CD4-positive, alpha-beta memory T cell (primary cell): ENCODE measurements around the gene CRYM. TPM values are rescaled to one million over a fixed set of nuclear protein-coding genes. Genes with fewer than 3 reads are reported as not detected.
"Not testable (repeated sequence)": the region's sequence is repeated elsewhere in the genome, so short reads cannot be mapped to it uniquely, and the experiment has no call there.

Source experiments
- CTCF ChIA-PET: fragments of 350-600 bp; sonication (Branson Sonifier 250); formaldehyde crosslinking; loops from one replicate; lab custom pipeline; 2021; ENCODE audit warnings: inconsistent platforms; ENCODE audit not compliant: partially characterized antibody; lab: Charles Lee
- POLR2A ChIA-PET: fragments of 350-600 bp; sonication (Branson Sonifier 250); formaldehyde crosslinking; loops from one replicate; lab custom pipeline; 2021; ENCODE audit not compliant: partially characterized antibody; lab: Charles Lee
- DNase-seq, 5 donors: peaks; one replicate each; pipeline versions ENCODE4 v3.0.0 to v3.0.0-alpha.2; 2020 to 2022; ENCODE audit warnings: mixed read lengths in 1 of 5
- H3K27ac ChIP-seq: one replicate; pipeline ENCODE4 v1.7.0; 2013; ENCODE audit warnings: low read depth, low read length
- H3K27me3 ChIP-seq: 2 replicates; pipeline ENCODE4 v1.7.0; 2013; ENCODE audit warnings: mild to moderate bottlenecking, low read length, moderate library complexity; ENCODE audit not compliant: insufficient read depth
- H3K36me3 ChIP-seq: 2 replicates; pipeline ENCODE4 v1.7.0; 2013; ENCODE audit warnings: mild to moderate bottlenecking, low read length, moderate library complexity; ENCODE audit not compliant: insufficient read depth
- H3K4me1 ChIP-seq: 2 replicates; pipeline ENCODE4 v1.7.0; 2013; ENCODE audit warnings: mild to moderate bottlenecking, low read length, moderate library complexity; ENCODE audit not compliant: insufficient read depth
- H3K4me3 ChIP-seq, 2 donors: one replicate each; pipeline ENCODE4 v1.7.0; 2013; ENCODE audit warnings: low read length in 2 of 2, mild to moderate bottlenecking in 1 of 2
- H3K9me3 ChIP-seq, 2 donors: one replicate each; pipeline ENCODE4 v1.7.0; 2013; ENCODE audit warnings: low read length in 2 of 2, control low read depth in 1 of 2; ENCODE audit not compliant: control insufficient read depth in 1 of 2
- H3K27ac Mint-ChIP-seq, 7 donors: one replicate each; pipeline ENCODE4 v1.8.0; 2020 to 2021; ENCODE audit warnings: mixed read lengths in 7 of 7, mild to moderate bottlenecking in 6 of 7, inconsistent platforms in 3 of 7, moderate library complexity in 3 of 7
- H3K27me3 Mint-ChIP-seq, 2 donors: one replicate each; pipeline ENCODE4 v1.8.0; 2020 to 2021; ENCODE audit warnings: mixed read lengths in 2 of 2
- H3K36me3 Mint-ChIP-seq, 2 donors: one replicate each; pipeline ENCODE4 v1.8.0; 2020 to 2021; ENCODE audit warnings: mixed read lengths in 2 of 2, inconsistent platforms in 1 of 2, mild to moderate bottlenecking in 1 of 2
- H3K4me1 Mint-ChIP-seq, 4 donors: one replicate each; pipeline ENCODE4 v1.8.0; 2020 to 2021; ENCODE audit warnings: mixed read lengths in 4 of 4, mild to moderate bottlenecking in 1 of 4
- H3K4me3 Mint-ChIP-seq, 8 donors: one replicate each; pipeline ENCODE4 v1.8.0; 2020 to 2021; ENCODE audit warnings: mixed read lengths in 8 of 8, mild to moderate bottlenecking in 7 of 8, moderate library complexity in 6 of 8, inconsistent platforms in 3 of 8
- H3K9me3 Mint-ChIP-seq, 8 donors: one replicate each; pipeline ENCODE4 v1.8.0; 2020 to 2021; ENCODE audit warnings: mixed read lengths in 8 of 8, mild to moderate bottlenecking in 5 of 8, inconsistent platforms in 3 of 8, moderate library complexity in 1 of 8
- intact Hi-C: fragments of 100-400 bp; cut with micrococcal nuclease; formaldehyde crosslinking; loops from one replicate; pipeline ENCODE4 v1.15.1; 2023
- polyA plus RNA-seq, 2 donors: library from polyadenylated mRNA; unstranded; fragments of 300-500 nt; fragmentation: Illumina TruSeq; gene quantifications; one replicate each; pipeline ENCODE4 v1.2.3, GENCODE V29; 2021
- total RNA-seq, 2 experiments: library from RNA; stranded (reverse); gene quantifications; one replicate each; pipeline ENCODE4 v1.2.3, GENCODE V29; 2021

CRYM gene
- total and polyA plus RNA-seq, 4 experiments from 2014 or later, result not detected

DNA sequence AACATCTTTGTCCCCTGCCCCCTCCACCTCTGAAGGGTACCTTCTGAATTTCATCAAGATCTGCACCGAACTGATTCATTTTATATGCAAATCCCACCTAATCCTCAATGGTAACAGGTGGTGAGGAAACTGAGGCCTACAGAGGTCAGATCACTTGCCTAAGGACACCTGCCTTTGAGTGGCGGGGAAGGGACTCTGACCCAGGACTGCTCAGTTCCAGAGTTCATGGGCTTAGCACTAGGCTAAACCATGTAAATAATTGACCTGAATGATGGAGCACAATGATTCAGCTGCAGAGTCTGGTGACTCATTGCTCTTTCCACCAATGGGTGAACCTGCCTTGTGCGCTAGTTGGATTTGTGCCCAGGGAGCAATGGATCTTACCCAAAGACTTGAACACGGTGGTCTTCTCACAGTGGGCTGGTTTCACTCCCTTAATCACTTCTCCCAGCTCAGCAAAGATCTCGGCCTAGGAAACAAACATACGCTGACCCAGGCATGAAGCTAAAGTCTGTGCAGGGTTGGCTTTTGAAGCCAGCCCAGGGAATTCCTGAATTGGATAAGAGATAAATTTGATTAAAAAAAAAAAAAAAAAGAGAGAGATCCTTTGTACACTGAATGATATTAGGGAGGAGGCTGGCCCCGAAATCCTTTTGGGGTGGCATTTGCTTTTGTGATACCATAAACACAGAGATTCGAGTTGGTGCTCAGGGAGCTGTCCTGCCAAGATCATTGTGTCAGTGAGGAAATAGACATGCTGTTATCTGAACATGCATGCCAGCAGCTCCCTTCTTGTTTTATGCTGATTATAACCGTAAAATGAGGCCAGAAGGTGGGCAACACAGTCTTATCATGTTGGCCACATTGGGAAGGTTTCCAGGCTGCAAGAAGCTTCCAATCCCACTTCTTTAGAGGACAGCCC lies 17.0 kb downstream of the CRYM start:
- no peak overlapping the region for H3K27ac ChIP-seq

DNA sequence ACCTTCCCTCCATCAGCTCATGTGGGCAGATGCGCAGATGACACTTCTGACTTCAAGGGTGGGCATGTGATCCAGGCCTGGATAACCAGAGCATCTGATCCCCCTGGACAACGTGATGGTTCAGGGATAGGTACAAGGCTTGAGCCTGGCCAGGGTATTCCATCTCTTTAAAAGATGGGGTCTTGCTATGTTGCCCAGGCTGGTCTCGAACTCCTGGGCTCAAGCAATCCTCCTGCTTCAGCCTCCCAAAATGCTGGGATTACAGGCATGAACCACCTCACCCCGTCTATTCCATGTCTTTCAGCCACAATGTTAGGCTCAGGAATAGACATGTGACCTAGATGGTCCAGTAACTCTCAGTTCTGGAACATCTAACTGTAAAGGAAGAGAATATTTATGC lies 20.8 kb downstream of the CRYM start:
- Mint-ChIP-seq H3K36me3 (no peaks in the 10 kb centered on the region), H3K9me3 (no peaks in the 10 kb centered on the region), H3K4me1 (no peaks in the 10 kb centered on the region), H3K27ac (no peak overlapping the region), H3K4me3 (no peak overlapping the region), H3K27me3 (peaks cover 8 to 24% of the 10 kb centered on the region in 2 donors)
- no peaks in the 10 kb centered on the region for H3K27me3 ChIP-seq
- intact Hi-C loops, result no loop called here
- DNase-seq, result no peak
- no peaks in the 10 kb centered on the region for H3K4me1 ChIP-seq
- ChIA-PET POLR2A (no interaction called here), CTCF (no interaction called here)
- no peaks in the 10 kb centered on the region for H3K36me3 ChIP-seq
- no peak overlapping the region for H3K27ac ChIP-seq
- H3K9me3 ChIP-seq, result no peaks in the 10 kb centered on the region
- H3K4me3 ChIP-seq, result no peak overlapping the region

More for the DNA sequence above, 17.0 kb downstream of the CRYM start:
- CTCF ChIA-PET, result no interaction called here
- H3K4me3 ChIP-seq, result no peak overlapping the region
- peaks cover 3 to 13% of the 10 kb centered on the region in 2 donors for H3K27me3 Mint-ChIP-seq
- POLR2A ChIA-PET, result no interaction called here
- no peaks in the 10 kb centered on the region for H3K36me3 Mint-ChIP-seq
- H3K27ac Mint-ChIP-seq, result no peak overlapping the region
- no peak for DNase-seq
- intact Hi-C loops, result no loop called here
- H3K4me1 ChIP-seq, result no peaks in the 10 kb centered on the region
- no peaks in the 10 kb centered on the region for H3K27me3 ChIP-seq
- H3K9me3 Mint-ChIP-seq, result no peaks in the 10 kb centered on the region
- H3K36me3 ChIP-seq, result no peaks in the 10 kb centered on the region
- H3K4me3 Mint-ChIP-seq, result no peak overlapping the region
- no peaks in the 10 kb centered on the region for H3K4me1 Mint-ChIP-seq
- H3K9me3 ChIP-seq, result no peaks in the 10 kb centered on the region

DNA sequence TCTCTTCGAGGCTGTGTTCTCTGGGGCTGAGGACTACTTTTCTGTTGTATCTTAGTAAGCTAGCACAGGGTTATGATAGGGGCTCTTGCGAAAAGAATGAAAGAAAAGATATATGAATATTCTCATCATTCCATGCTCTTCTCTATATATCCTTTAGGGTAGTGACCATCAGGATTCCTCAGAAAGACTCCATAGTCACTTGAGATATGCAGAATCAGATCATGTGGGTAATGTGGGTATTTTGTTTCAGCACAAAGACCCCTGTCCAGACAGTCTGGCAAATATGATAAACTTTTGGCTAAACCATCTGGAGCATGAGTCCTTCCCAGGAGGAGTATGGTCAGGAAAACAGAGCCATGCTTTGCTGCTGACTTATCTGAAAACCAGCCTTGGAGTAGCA lies 21.5 kb downstream of the CRYM start:
- H3K4me3 ChIP-seq, result no peak overlapping the region
- no peak for DNase-seq
- intact Hi-C loops, result no loop called here

DNA sequence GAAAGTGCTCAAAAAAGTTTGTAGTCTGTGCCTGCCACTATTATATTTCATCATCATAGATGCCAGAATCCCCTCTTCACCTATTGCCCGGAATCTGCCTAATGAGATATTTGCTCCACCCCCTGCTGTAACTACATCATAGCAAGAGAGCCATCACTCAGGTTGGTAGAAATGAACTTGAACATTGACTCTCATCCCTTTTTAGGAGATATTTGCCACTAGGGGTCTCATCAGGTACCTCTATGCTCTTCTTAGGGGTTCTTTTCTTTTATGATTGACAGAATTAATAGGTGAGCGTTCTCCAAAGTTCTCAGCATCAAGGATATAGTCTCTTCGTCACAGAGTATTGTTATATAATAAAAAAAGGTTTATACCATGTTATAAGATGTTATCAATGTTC lies 24.6 kb downstream of the CRYM start:
- intact Hi-C loops, result no loop called here
- Histone ChIP-seq H3K4me3 (no peak overlapping the region), H3K36me3 (no peaks in the 10 kb centered on the region), H3K4me1 (no peaks in the 10 kb centered on the region), H3K27ac (no peak overlapping the region), H3K9me3 (no peaks in the 10 kb centered on the region), H3K27me3 (no peaks in the 10 kb centered on the region)
- Mint-ChIP-seq H3K27me3 (peaks cover 21 to 29% of the 10 kb centered on the region in 2 donors), H3K9me3 (no peaks in the 10 kb centered on the region), H3K36me3 (no peaks in the 10 kb centered on the region), H3K4me3 (no peak overlapping the region), H3K4me1 (no peaks in the 10 kb centered on the region), H3K27ac (no peak overlapping the region)
- CTCF ChIA-PET, result no interaction called here
- DNase-seq, result no peak
- POLR2A ChIA-PET, result no interaction called here

More for the DNA sequence above, 21.5 kb downstream of the CRYM start:
- Mint-ChIP-seq H3K9me3 (no peaks in the 10 kb centered on the region), H3K4me3 (no peak overlapping the region), H3K36me3 (no peaks in the 10 kb centered on the region), H3K4me1 (no peaks in the 10 kb centered on the region), H3K27me3 (peaks cover 9 to 25% of the 10 kb centered on the region in 2 donors), H3K27ac (no peak overlapping the region)
- Histone ChIP-seq H3K27ac (no peak overlapping the region), H3K4me1 (no peaks in the 10 kb centered on the region), H3K27me3 (no peaks in the 10 kb centered on the region), H3K9me3 (no peaks in the 10 kb centered on the region), H3K36me3 (no peaks in the 10 kb centered on the region)
- ChIA-PET POLR2A (no interaction called here), CTCF (no interaction called here)

DNA sequence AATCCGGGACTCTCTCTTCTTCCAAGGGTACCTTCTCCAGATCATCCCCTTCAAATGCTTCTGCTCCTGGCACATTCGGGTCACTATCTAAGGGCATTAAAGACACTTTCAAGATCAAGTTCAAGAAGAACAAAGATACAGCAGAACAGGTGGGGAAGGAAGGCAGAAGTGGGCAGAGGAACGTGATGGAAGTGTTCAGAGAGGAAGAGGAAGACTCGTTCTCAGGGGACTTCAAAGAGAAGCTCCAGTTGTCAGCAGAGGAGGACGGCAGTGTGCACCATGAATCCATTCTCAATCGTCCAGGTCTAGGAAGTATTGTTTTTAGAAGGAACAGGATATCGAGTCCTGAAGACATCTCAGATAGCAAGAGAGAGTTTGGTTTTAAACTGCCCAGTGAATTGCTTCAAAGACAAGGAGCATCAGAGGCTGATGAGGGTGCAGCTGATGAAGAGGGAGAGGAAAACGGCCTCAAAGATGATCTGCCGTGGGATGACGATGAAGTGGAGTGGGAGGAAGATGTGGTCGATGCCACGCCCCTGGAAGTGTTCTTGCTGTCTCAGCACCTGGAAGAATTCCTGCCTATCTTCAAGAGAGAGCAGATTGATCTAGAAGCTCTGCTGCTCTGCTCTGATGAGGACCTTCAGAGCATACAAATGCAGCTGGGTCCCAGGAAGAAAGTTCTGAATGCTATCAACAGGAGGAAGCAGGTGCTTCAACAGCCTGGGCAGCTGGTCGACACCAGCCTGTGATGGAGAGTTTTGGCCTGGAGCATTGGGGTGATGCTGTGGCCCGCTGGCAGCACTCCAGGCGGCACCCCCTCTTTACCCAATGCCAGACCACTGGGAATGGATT lies 27.8 kb downstream of the CRYM start:
- Mint-ChIP-seq H3K36me3 (no peaks in the 10 kb centered on the region), H3K4me1 (no peaks in the 10 kb centered on the region), H3K4me3 (no peak overlapping the region), H3K9me3 (no peaks in the 10 kb centered on the region), H3K27ac (no peak overlapping the region), H3K27me3 (peaks cover 19 to 23% of the 10 kb centered on the region in 2 donors)
- Histone ChIP-seq H3K27ac (no peak overlapping the region), H3K36me3 (no peaks in the 10 kb centered on the region), H3K27me3 (no peaks in the 10 kb centered on the region), H3K9me3 (no peaks in the 10 kb centered on the region), H3K4me1 (no peaks in the 10 kb centered on the region), H3K4me3 (no peak overlapping the region)
- no peak for DNase-seq
- POLR2A ChIA-PET, result no interaction called here
- intact Hi-C loops, result no loop called here
- CTCF ChIA-PET, result no interaction called here

DNA sequence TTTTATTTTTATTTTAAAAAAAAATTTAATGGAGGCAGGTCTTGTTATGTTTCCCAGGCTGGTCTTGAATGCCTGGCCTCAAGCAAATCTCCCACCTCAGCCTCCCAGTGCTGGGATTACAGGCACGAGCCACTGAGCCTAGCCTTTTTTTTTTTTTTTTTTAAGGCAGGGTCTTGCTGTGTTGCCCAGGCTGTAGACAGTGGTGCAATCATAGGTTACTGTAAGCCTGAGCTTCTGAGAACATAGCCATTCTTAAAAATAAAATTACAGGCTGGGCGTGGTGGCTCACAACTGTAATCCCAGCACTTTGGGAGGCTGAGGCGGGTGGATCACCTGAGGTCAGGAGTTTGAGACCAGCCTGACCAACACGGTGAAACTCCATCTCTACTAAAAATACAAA lies 29.9 kb downstream of the CRYM start:
- H3K27ac ChIP-seq, H3K27ac Mint-ChIP-seq, H3K4me1 Mint-ChIP-seq, H3K36me3 ChIP-seq, H3K4me3 ChIP-seq, H3K4me3 Mint-ChIP-seq, DNase-seq, CTCF ChIA-PET, H3K4me1 ChIP-seq, H3K9me3 ChIP-seq, H3K36me3 Mint-ChIP-seq, POLR2A ChIA-PET, intact Hi-C loops, H3K9me3 Mint-ChIP-seq, H3K27me3 ChIP-seq: not testable (repeated sequence)
- H3K27me3 Mint-ChIP-seq, result peaks cover 18 to 25% of the 10 kb centered on the region in 2 donors

DNA sequence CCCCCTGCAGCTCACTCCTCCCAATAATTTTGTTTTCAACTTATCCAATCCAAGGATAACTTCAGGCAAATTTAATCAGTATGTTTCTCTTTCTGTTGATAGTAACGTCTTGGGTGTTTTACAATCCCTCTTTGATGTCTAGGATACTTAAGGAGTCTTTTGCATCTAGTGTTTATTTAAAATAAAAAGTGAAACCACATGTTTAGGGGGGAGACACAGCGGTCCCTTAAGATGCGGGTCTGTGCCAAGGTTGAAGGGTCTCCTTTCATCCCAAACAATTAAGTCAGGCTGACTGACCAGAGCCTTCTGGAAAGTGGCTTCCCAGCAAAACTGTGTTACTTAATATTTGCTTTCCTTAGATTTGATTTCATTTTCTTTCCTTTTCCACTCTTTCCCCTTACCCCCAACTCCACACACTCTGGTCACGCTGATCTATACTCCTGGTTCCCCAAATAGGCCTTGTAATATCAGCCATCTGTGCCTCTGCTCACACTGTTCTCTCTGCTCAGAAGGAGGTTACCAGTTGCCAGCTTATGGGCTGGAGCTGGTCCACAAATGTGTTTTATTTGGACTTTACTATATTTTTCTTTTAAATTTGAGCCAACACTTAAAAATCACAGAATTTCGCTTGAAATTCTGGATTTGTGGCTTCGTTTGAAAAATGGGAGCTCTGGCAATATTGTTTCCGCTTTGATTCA lies 33.4 kb downstream of the CRYM start:
- no peaks in the 10 kb centered on the region for H3K4me1 Mint-ChIP-seq
- POLR2A ChIA-PET, result interaction anchor here (0.6 kb wide), 1 partner anchor 354 kb away, joined by 3 read pairs; no protein-coding TSS in a partner anchor
- Histone ChIP-seq H3K9me3 (no peaks in the 10 kb centered on the region), H3K4me3 (no peak overlapping the region), H3K27me3 (no peaks in the 10 kb centered on the region), H3K27ac (no peak overlapping the region), H3K36me3 (no peaks in the 10 kb centered on the region), H3K4me1 (no peaks in the 10 kb centered on the region)
- H3K27me3 Mint-ChIP-seq, result peaks cover 12 to 18% of the 10 kb centered on the region in 2 donors
- no peaks in the 10 kb centered on the region for H3K36me3 Mint-ChIP-seq
- CTCF ChIA-PET, result no interaction called here
- intact Hi-C loops, result no loop called here
- no peak overlapping the region for H3K4me3 Mint-ChIP-seq
- no peaks in the 10 kb centered on the region for H3K9me3 Mint-ChIP-seq
- no peak overlapping the region for H3K27ac Mint-ChIP-seq
- DNase-seq, result no peak
